A549 (cell line): Measurements from ENCODE around the gene CIAO2B. TPM values are rescaled to one million over a fixed set of nuclear protein-coding genes. Genes with fewer than 3 reads are reported as not detected.

Source experiments
- ATAC-seq, 2 experiments: fragments of 200-7000 bp in 1 of 2; fragments of >200 bp in 1 of 2; cut with Nextera tagmentation in 1 of 2; cut with Tn5 transposase in 1 of 2; 3 replicates each; pipeline versions ENCODE4 v1.8.0 to v1.9.1; 2018 to 2020; ENCODE audit warnings: mild to moderate bottlenecking in 1 of 2, moderate library complexity in 1 of 2
- CTCF ChIA-PET: fragments of 300-600 bp; sonication (Branson Sonifier 250); formaldehyde crosslinking; extraction: SDS; loops from one replicate; lab custom pipeline; 2021; ENCODE audit warnings: antibody characterized with exemption, inconsistent platforms; lab: Yijun Ruan, JAX
- POLR2A ChIA-PET: fragments of 350-600 bp; formaldehyde crosslinking; extraction: SDS; loops from one replicate; lab custom pipeline; 2021; ENCODE audit warnings: antibody characterized with exemption, inconsistent platforms; lab: Yijun Ruan, JAX
- DNase-seq, 2 experiments: peaks; one replicate each; pipeline versions ENCODE4 v3.0.0 to v3.0.0-alpha.2; 2011 to 2016; ENCODE audit warnings: low read depth in 1 of 2, low spot score in 1 of 2
- FAIRE-seq: peaks from 2 replicates; lab custom pipeline; 2011; peaks lifted over from hg19 to GRCh38; lab: Jason Lieb, UNC
- H3K27ac ChIP-seq, 2 experiments: fragments of >200 bp; sonication (Bioruptor Twin); formaldehyde crosslinking; 3 replicates each; pipeline ENCODE4 v1.5.1; 2016 to 2017
- H3K4me1 ChIP-seq: fragments of >200 bp; sonication (Bioruptor Twin); formaldehyde crosslinking; 3 replicates; pipeline ENCODE4 v1.6.1; 2016
- H3K4me2 ChIP-seq: fragments of >200 bp; sonication (Bioruptor Twin); formaldehyde crosslinking; 3 replicates; pipeline ENCODE4 v1.6.1; 2016
- H3K4me3 ChIP-seq: fragments of >200 bp; sonication (Bioruptor Twin); formaldehyde crosslinking; 3 replicates; pipeline ENCODE4 v1.5.1; 2016
- H3K9me3 ChIP-seq: fragments of >200 bp; sonication (Bioruptor Twin); formaldehyde crosslinking; 3 replicates; pipeline ENCODE4 v1.6.1; 2016
- CBX2 ChIP-seq: fragments of 200-600 bp; sonication (generic); IDR thresholded peaks from 2 replicates; pipeline ENCODE4 v1.6.1; 2016; ENCODE audit warnings: low read depth, mild to moderate bottlenecking, borderline replicate concordance
- CBX8 ChIP-seq: fragments of 200-600 bp; sonication (generic); IDR thresholded peaks from 2 replicates; pipeline ENCODE4 v1.6.1; 2016
- CEBPB ChIP-seq, 2 experiments: fragments of >200 bp in 1 of 2; sonication (Bioruptor Twin) in 1 of 2; formaldehyde crosslinking in 1 of 2; IDR thresholded peaks; 2 replicates each; pipeline ENCODE4 v1.6.1; 2012 to 2016
- EHF ChIP-seq: fragments of 250-450 bp; sonication (Bioruptor Pico); IDR thresholded peaks from 2 replicates; pipeline ENCODE4 v1.5.0; 2020; ENCODE audit warnings: mild to moderate bottlenecking
- EHMT2 ChIP-seq: fragments of 200-600 bp; sonication (generic); IDR thresholded peaks from 2 replicates; pipeline ENCODE4 v1.6.1; 2016; ENCODE audit warnings: antibody characterized with exemption, low read depth, mild to moderate bottlenecking, moderate library complexity
- ELK1 ChIP-seq: fragments of 150-350 bp; IDR thresholded peaks from 2 replicates; pipeline ENCODE4 v1.6.1; 2014; ENCODE audit warnings: low read depth, mild to moderate bottlenecking, low read length
- FOSB ChIP-seq: fragments of 250-450 bp; sonication (Bioruptor Pico); IDR thresholded peaks from 2 replicates; pipeline ENCODE4 v1.5.0; 2020; ENCODE audit warnings: mild to moderate bottlenecking, moderate library complexity
- FOXS1 ChIP-seq: fragments of 250-450 bp; sonication (Bioruptor Pico); IDR thresholded peaks from 2 replicates; pipeline ENCODE4 v1.5.0; 2020; ENCODE audit warnings: mild to moderate bottlenecking, moderate library complexity
- GATA3 ChIP-seq: IDR thresholded peaks from 2 replicates; pipeline ENCODE4 v1.6.1; 2012; ENCODE audit warnings: borderline replicate concordance
- KDM5A ChIP-seq: fragments of 200-600 bp; sonication (generic); IDR thresholded peaks from 2 replicates; pipeline ENCODE4 v1.6.1; 2016; ENCODE audit warnings: antibody characterized with exemption, mild to moderate bottlenecking
- MAX ChIP-seq: IDR thresholded peaks from 2 replicates; pipeline ENCODE4 v1.6.1; 2012
- PHF8 ChIP-seq: fragments of 200-600 bp; sonication (generic); IDR thresholded peaks from 2 replicates; pipeline ENCODE4 v1.6.1; 2016; ENCODE audit warnings: low read depth, mild to moderate bottlenecking, antibody characterized with exemption, moderate library complexity, borderline replicate concordance
- POLR2A ChIP-seq: IDR thresholded peaks from 2 replicates; pipeline ENCODE4 v1.6.1; 2012; ENCODE audit warnings: mild to moderate bottlenecking, low read length
- REST ChIP-seq: fragments of 200-600 bp; sonication (generic); IDR thresholded peaks from 2 replicates; pipeline ENCODE4 v1.6.1; 2016; ENCODE audit warnings: antibody characterized with exemption, mild to moderate bottlenecking, moderate library complexity
- TP53 ChIP-seq: fragments of 250-450 bp; sonication (Bioruptor Pico); IDR thresholded peaks from 2 replicates; pipeline ENCODE4 v1.5.0; 2021; ENCODE audit warnings: mild to moderate bottlenecking, moderate library complexity
- ZNF302 ChIP-seq: fragments of 250-450 bp; sonication (Bioruptor Pico); IDR thresholded peaks from 2 replicates; pipeline ENCODE4 v1.9.0; 2021; ENCODE audit warnings: inconsistent platforms, mild to moderate bottlenecking, moderate library complexity
- ZSCAN20 ChIP-seq: fragments of 250-450 bp; sonication (Bioruptor Pico); IDR thresholded peaks from 2 replicates; pipeline ENCODE4 v1.8.0; 2022; ENCODE audit warnings: mild to moderate bottlenecking, moderate library complexity
- WGBS: methylation state at CpG from one replicate; pipeline ENCODE4 v1.1.6; 2017; ENCODE audit errors: missing lambda C conversion rate; 5-methylcytosine and 5-hydroxymethylcytosine counted together
- polyA plus RNA-seq, 4 experiments: library from polyadenylated mRNA; depleted of rRNA in 3 of 4; stranded (reverse); fragments of >200 nt; fragmentation: RNase III in 1 of 4; extraction: RNeasy Plus Mini Kit Qiagen cat#74134 plus additional on column Dnase treatment in 1 of 4; gene quantifications; 2 replicates in 3 of 4; 3 replicates in 1 of 4; pipeline ENCODE4 v1.2.3, GENCODE V29; 2011 to 2017

Gene CIAO2B
- polyA plus RNA-seq, 2 of the 4 experiments (the other 2 are of a cell fraction), result 134 to 140 TPM

GRCh38 chr16:66921729-66922450 lies 12.3 kb downstream of the CIAO2B start:
- WGBS, result 82% methylated on average over 40 of the region's 42 CpGs
- ChIA-PET POLR2A (no interaction called here), CTCF (interaction anchor here (1.0 to 29.9 kb wide), 4 partner anchors 9 to 54 kb away, joined by 3 to 837 read pairs (median 4); partner anchors contain the start of genes CDH16 and PDP2)
- ATAC-seq (no peak), DNase-seq (no peak)
- Histone ChIP-seq H3K9me3 (no peaks in the 10 kb centered on the region), H3K4me2 (no peak overlapping the region), H3K4me1 (peaks cover 15% of the 10 kb centered on the region; the same call in 2 of the 3 replicates), H3K4me3 (no peak overlapping the region), H3K27ac (no peak overlapping the region; a peak in 1 of 6 replicates)
- TF ChIP-seq EHF (CRISPR knock-in tag), result no peak
- TF ChIP-seq, all 56 proteins: peak for 0
- FAIRE-seq, result no peak

- WGBS, result 62% methylated on average over 7 of the region's 9 CpGs
- ChIA-PET POLR2A (no interaction called here), CTCF (interaction anchor here (1.0 to 29.9 kb wide), 3 partner anchors 10 to 33 kb away, joined by 3 to 837 read pairs (median 7); partner anchors contain the start of genes CDH16 and PDP2)
- TF ChIP-seq PHF8 (no peak), MAX (no peak), POLR2A (no peak), TP53 (no peak), CBX8 (no peak), ZNF302 (CRISPR knock-in tag) (no peak), ELK1 (no peak), EHMT2 (no peak), KDM5A (no peak), REST (no peak), FOXS1 (no peak), GATA3 (no peak), FOSB (CRISPR knock-in tag) (no peak)
- Histone ChIP-seq H3K9me3 (no peaks in the 10 kb centered on the region), H3K4me2 (no peak overlapping the region), H3K4me3 (no peak overlapping the region), H3K4me1 (peaks cover 10% of the 10 kb centered on the region; the same call in 1 of the 3 replicates), H3K27ac (no peak overlapping the region; a peak in 1 of 6 replicates)
- DNase-seq (no peak), FAIRE-seq (no peak), ATAC-seq (no peak)
Observed at GRCh38 chr16:66920924-66921680, 13.1 kb downstream of the CIAO2B start.

- DNase-seq (no peak), FAIRE-seq (no peak), ATAC-seq (no peak)
- Histone ChIP-seq H3K9me3 (no peaks in the 10 kb centered on the region), H3K4me1 (peaks cover 9% of the 10 kb centered on the region; the same call in 1 of the 3 replicates), H3K27ac (no peak overlapping the region; a peak in 1 of 6 replicates), H3K4me2 (no peak overlapping the region), H3K4me3 (no peak overlapping the region)
- ChIA-PET POLR2A (no interaction called here), CTCF (interaction anchor here (0.6 to 29.9 kb wide), 3 partner anchors 21 to 508 kb away, joined by 3 to 837 read pairs (median 7); partner anchors contain the start of genes CDH16 and PDP2)
- WGBS, result 40% methylated on average over 2 of the region's 2 CpGs
- TF ChIP-seq ZSCAN20, result no peak
- no peak for TF ChIP-seq CBX2
- TF ChIP-seq CEBPB (IDR thresholded peaks at IDR 0.05), result no peak
- TF ChIP-seq GATA3, result no peak
- TF ChIP-seq, all 56 proteins: peak for 0
Observed at GRCh38 chr16:66920299-66920590, 14.0 kb downstream of the CIAO2B start.
